SH-SY5Y (cell line): ENCODE data around the gene ZNF408.

ENCODE experiments used
- GATA2 ChIP-seq: IDR thresholded peaks from 2 replicates; pipeline ENCODE4 v1.6.1; 2011; ENCODE audit warnings: mild to moderate bottlenecking, low read depth, low read length
- GATA3 ChIP-seq: IDR thresholded peaks from 2 replicates; pipeline ENCODE4 v1.6.1; 2011; ENCODE audit warnings: low read depth, mild to moderate bottlenecking, low read length, moderate library complexity

The ZNF408 gene

DNA sequence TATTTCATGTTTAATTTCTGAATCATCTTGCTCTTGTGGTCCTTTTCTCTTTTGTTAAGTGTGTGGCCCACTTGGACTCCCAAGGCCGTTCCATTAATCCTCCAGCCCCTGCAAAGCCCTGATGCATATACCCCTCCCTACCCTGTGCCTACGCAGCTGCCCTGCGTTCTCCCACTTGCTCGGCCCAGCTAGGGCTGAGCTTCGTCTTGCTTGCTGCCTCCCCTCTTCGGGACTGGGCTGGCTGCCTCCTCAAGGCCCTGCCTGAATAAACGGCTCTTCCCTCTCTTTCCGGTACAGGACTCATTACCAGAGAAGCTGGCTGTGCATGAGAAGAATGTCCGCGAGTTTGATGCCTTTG is 28.9 kb upstream of the ZNF408 start:
- no peak for TF ChIP-seq GATA3
- no peak for TF ChIP-seq GATA2

DNA sequence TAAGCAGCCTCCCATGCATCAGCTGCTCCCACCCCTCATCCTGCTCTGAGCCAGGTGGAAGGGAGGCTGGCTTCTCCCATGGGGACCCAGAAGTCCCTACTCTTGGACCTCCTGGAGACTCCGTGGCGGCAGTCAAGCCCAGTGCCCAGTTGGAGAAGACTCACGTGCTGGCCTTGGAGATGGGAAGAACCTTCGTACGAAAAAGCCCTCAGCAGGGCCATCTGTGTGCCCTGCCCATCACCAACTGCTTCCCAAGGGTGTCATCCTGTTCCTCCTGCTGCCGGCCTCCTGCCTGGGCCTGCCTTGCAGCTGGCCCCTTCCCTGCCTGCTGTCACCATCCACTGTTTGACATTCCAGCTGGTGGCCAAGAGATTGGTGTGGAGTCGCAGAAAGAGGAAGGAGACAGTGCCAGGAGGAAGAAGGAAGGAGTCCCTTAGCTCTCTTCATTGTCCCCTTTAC is 28.4 kb upstream of the ZNF408 start:
- TF ChIP-seq GATA2 (no peak), GATA3 (no peak)

DNA sequence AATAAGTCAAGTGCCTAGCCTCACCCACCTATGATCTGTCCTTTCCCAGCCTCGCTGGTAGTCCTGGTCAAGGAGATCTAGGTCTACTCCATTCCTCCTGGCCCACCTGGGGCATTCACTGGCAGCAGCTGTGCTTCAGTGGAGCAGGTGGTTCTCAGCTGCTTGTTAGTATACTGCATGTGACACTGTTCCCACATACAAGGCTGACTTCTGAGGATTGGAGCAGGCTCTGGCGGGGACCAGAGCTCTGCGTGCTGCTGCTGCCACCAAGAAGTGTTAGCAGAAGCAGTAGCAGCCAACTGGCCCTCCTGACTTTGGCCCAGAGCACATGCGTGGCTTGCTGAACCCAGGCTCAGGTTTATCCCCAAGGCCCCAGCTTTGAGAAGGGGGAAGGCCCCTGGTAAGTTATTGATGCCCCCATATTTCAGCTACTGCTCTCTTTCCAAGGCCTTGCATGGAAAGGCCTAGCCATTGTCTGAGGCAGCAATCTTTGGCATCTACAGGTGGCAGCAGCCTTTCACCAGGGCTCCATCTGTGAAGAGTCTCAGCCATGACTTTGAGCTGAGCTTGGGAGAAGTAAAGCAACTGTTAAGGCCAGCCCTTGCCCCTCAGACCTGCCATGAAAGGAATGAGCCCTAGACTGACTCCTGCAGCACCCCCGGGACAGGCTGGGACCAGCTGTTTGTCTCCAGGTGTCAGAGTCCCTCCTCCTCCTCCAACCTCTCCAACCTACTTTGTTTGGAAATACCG is 26.9 kb upstream of the ZNF408 start:
- TF ChIP-seq GATA3, result no peak
- no peak for TF ChIP-seq GATA2

DNA sequence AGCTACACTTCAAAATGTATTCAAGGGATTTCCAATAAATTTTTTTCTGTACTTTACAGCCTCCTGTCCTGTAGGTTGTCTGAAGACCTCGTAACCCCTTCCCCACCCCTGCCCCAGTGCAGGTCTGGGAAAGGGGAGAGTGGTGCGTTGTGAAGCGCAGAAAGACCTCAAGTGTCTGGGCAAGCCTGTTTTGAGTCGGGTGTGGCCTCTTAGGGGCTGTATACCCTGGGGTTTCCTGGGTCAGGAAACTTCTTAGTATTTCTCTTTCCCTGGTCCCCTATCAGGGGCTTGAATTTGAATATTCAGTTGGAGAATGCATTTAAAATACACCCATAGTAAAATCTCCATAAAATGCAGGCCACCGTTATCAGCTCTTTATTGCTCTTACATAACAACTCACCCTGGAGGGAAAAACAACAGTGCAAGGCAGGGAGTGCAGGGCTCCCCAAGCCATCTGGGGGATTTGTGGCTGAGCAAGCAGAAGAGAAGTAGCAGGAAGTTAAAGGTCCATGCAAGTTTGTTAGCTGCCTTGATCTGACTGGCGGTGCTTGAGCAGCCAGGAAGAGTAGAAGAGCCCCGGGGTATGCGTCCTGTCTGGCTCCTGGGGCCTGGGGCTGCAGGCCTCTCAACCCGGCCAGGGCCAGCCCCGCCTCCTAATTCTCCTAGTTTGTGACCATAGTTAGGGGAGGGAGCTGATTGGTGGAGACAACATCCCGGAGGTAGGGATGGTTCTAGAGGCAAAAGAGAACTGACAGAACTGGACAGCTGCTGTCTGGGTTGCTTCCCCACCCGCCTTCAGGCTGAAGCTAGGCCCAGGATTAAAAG is 26.2 kb upstream of the ZNF408 start:
- TF ChIP-seq GATA3 (no peak), GATA2 (no peak)

DNA sequence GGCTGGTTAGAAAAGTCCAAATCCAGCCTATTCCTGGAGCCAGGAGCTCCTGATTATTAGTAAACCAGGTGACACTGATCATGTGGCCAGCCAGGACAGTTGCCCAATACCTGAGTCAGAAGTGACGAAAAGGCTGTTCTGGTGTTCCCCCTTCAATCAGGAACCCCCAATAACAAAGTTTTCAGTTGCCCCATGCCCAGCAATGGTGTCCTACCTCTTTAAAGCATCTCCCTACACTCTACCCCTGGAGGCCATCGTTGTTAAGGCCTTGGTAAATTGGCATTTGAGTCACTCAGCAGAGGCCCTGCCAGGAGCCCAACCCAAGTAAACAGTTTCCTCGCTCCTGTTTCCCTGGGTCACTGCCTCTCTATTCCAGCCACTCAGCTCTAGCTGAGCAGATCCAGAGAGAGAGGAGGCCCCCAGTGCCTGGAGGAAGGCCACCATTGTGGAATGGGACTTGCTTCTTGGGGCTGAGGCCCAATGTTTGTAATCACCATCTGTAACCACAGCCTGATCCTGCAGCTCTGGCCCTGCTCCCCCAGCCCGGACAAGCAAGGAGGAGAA is 25.5 kb upstream of the ZNF408 start:
- TF ChIP-seq GATA2, result no peak
- no peak for TF ChIP-seq GATA3

DNA sequence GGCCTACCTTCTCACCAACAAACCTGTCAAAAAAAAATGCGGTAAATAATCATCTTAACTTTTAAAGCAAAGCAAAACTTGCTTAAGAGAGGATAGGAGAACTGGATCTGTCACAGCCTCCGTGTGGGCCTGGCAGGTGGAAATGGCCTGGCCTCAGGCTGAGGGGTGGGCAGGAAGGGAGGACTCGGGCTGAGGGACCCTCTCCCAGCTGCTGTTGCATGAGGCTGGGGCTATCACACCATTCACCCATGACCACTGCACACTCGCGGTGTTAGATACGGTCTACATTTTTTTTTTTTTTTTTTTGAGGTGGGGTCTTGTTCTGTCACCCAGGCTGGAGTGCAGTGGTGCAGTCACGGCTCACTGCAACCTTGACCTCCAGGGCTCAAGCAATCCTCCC is 24.9 kb upstream of the ZNF408 start:
- TF ChIP-seq GATA3, result no peak
- no peak for TF ChIP-seq GATA2

DNA sequence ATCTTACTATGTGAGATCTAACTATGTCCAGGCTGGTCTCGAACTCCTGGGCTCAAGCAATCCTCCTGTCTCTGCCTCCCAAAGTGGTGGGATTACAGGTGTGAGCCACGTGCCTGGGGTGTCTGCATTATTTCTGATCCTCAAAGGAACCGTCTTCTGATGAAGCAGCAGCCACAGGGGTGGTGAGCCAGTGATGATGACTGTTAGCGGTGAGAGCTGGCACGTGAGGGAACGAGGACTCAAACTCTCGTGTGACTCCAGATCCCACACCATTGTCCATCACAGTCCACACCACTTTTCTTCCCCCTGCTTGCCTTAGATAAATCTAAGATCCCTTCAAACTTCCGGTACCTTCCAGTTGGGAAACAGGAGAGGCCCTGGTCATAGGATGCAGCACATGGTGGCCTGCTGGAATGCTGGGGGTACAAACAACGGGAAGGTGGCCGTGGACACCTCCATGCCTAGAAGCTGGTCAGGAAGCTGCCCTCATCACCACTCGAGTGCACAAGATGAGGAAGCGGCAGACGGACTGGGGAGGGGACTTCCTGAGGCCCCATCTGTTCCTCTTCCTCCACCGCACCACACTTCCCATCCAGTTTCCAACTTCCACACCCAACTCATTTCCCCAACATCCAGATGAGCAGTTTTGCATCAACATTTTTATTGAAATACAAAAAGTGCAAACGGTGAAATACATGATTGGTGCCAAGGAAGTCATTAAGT is 24.2 kb upstream of the ZNF408 start:
- TF ChIP-seq GATA2, result no peak
- TF ChIP-seq GATA3, result no peak

DNA sequence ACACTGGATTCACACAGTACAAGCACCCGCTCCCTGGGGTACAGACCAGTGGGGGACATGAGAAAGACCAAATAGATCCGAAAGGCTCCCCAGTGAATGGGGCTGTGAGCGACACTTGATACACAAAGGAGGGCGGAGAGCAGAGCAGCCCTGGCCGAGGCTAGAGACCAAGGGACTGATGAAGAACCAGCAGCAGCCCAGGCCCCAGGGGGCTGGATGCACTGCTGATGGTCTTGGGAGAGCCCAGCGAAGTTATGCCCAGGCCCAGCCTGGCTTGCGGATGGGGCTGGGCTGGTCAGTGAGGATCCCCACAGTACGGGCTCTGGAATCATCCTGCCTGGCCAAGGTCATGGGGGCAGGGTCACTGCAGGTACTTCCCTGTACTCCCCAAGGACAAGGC is 23.7 kb upstream of the ZNF408 start:
- TF ChIP-seq GATA3, result no peak
- TF ChIP-seq GATA2, result no peak

DNA sequence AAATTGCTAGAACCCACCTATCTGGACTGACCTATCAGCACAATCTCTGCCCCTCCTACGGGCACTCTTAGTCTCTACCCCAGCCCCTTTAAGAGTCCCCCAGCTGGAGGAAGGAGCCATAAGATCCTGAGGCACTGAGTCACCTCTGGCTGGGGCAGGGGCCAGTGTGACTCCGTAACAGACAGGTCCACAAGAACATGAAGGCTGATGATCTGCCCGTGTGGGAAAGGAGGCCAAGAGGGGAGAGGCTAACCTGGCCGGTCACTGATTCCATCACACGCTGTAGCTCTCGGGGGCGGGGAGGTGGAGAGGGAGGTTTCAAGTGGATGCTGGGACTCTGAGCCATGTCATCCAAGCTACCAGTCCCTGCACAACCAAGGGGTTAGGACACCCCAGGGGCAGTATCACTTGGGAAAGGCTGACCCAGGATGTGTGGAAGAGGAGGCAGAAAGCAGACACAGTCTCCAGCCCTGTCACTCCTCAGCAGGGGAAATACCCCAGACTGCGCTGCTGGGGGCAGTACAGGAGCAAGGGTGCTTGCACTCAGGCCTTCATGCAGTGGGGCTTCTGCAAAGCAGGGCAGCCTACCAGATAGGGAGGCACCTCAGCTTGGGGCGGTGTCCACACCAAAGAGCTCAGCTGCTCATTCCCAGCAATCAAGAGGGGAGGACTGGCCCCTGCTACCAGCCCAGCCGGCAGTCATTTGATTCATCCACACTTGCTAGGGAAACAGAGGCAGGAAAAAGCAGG is 22.7 kb upstream of the ZNF408 start:
- no peak for TF ChIP-seq GATA3
- TF ChIP-seq GATA2, result no peak

DNA sequence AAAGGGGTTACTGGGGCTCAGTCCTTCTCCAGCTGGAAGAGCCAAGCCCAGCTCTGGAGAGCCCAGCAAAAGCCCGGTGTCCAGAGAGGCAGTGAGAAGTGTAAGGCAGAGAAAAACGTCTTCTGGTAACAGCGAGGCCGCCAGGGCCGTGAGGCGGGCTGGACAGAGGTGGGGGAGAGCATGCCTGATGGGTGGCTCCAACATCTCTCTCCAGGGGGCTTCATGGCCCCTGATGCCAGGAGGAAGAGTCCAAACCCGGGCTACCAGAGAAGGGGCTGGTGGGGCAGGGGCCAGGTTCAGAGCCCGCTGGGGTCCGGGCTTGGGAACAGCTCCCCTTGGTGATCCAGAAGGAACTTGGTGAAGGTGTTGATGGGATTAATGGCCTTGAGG is 22.1 kb upstream of the ZNF408 start:
- TF ChIP-seq GATA3 (no peak), GATA2 (no peak)

DNA sequence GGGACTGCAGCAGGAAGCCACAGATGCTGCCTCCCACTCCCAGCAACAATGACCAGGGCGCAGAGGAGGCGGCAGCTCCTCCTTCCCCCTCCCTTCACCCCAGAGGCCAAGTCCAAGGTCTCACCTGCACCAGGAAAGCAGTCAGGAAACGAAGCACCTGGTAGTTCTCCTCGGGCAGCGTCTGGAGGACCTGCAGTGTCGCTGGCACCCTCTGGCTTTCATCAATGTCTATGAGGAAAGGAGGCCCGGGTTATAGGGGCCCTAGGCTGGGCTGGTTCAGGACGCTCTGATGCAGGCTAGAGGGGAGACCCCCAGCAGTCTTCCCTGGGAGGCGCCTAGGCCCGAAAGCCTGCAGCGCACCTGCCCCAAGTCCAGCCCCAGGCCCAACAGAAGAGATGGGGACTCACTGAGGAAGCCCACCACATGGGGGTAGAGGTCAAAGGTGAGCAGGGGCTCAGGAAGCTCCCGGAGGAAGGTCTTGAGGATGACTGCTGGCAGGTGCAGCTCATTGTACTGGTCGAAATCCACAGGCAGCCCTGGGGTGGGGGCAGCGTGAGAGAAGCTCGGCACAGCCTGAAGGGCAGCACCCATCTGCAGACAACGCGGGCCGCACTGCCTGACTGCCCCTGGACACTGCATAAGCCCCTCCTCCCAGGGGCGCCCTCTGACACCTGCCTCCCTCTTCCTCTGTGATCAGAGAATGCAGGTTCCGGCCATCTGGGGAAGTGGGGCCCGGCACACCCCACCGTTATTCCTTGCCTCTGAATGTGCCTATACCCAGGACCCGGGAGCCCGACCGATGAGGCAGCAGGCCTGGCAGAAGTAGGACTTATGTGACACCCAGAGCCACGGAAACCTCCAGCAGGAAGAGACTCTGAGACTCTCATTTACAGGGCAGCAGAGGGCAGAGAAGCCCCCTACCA is 21.3 kb upstream of the ZNF408 start:
- TF ChIP-seq GATA2 (no peak), GATA3 (no peak)

DNA sequence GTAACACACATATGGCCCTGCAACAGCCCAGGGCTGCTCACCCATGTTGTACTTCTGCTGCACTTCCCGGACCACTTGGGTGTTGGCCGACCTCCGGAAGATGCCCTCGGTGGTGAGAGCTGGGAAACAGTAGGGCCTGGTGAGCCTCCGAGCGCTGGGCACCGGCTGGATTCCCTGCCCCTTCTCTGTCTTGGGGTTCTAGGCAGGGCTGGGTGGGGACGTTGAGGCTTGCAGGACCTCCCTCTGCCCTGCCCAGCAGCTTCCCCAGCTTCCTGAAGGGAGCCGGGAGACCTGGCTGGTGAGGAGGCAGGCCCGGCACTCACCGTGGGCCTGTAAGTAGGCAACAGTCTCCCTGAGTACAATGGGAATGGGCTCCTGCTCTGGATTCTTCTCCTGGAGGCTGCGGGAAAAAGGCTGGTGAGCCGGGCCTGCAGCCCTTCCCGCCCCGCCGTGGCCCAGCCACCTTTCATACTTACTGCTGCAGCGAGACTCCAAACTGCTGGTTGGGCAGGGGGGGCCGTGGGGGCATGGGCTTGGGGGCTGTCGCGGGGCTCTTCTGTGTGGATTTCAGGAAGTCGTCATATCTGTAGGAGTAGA is 20.6 kb upstream of the ZNF408 start:
- no peak for TF ChIP-seq GATA3
- TF ChIP-seq GATA2, result no peak

DNA sequence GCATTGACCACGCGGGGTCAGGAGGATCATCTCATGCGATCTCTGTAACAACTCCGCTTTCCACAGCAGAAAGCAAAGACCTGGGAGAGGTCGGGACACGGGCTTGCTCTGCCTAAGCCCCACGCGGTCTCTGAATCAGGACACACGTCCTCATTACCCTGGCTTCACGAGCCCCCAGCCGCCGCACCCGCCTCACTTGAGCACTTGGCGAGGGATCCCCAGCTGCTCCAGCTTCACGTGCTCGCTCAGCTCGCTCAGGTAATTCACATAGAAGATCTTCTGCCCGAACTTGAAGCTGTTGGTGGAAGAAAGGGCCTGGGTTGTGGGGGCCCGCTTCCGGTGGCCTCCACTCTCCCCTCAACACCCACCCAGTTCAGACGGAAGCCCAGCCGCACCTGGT is 20.0 kb upstream of the ZNF408 start:
- no peak for TF ChIP-seq GATA2
- no peak for TF ChIP-seq GATA3

DNA sequence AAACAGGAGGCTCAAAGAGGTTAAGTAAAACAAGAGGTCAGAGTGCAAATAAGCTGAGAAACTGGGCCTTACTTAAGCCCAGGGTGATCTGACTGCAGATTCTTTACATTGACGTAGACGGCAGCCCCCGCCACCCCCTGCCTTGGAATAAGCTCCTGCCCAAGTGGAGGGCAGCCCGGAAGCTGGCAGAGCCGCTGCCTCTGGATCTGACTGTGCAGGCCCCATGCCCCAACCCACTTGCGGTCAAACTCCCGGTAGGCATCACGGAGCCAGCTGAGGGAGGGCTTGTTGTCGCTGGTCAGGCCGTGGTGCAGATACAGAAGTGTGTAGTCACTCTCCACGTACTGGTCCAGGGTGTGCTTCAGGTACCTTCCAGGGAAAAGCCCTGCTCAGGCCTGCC is 19.0 kb upstream of the ZNF408 start:
- no peak for TF ChIP-seq GATA3
- no peak for TF ChIP-seq GATA2
